Activated naive CD8-positive, alpha-beta T cell treated with anti-CD3 and anti-CD28 coated beads, Interleukin-2, amount 50 U/mL, for 24 hours (primary cell): ENCODE measurements around the gene ADGRL2.

ENCODE experiments used
- ATAC-seq: fragments of 150-1000 bp; cut with Tn5 transposase; one replicate; pipeline ENCODE4 v1.10.0; 2021
- DNase-seq: peaks from one replicate; pipeline ENCODE4 v3.0.0; 2021
- H3K27ac Mint-ChIP-seq: one replicate; pipeline ENCODE4 v1.8.0; 2021; ENCODE audit warnings: mild to moderate bottlenecking, mixed read lengths
- H3K27me3 Mint-ChIP-seq: one replicate; pipeline ENCODE4 v1.8.0; 2021; ENCODE audit warnings: mixed read lengths
- H3K36me3 Mint-ChIP-seq: one replicate; pipeline ENCODE4 v1.8.0; 2021; ENCODE audit warnings: low read depth, mixed read lengths
- H3K4me1 Mint-ChIP-seq: one replicate; pipeline ENCODE4 v1.8.0; 2021; ENCODE audit warnings: mixed read lengths
- H3K4me3 Mint-ChIP-seq: one replicate; pipeline ENCODE4 v1.8.0; 2021; ENCODE audit warnings: mild to moderate bottlenecking, moderate library complexity, mixed read lengths
- H3K9me3 Mint-ChIP-seq: one replicate; pipeline ENCODE4 v1.8.0; 2021; ENCODE audit warnings: mixed read lengths

The ADGRL2 gene

DNA sequence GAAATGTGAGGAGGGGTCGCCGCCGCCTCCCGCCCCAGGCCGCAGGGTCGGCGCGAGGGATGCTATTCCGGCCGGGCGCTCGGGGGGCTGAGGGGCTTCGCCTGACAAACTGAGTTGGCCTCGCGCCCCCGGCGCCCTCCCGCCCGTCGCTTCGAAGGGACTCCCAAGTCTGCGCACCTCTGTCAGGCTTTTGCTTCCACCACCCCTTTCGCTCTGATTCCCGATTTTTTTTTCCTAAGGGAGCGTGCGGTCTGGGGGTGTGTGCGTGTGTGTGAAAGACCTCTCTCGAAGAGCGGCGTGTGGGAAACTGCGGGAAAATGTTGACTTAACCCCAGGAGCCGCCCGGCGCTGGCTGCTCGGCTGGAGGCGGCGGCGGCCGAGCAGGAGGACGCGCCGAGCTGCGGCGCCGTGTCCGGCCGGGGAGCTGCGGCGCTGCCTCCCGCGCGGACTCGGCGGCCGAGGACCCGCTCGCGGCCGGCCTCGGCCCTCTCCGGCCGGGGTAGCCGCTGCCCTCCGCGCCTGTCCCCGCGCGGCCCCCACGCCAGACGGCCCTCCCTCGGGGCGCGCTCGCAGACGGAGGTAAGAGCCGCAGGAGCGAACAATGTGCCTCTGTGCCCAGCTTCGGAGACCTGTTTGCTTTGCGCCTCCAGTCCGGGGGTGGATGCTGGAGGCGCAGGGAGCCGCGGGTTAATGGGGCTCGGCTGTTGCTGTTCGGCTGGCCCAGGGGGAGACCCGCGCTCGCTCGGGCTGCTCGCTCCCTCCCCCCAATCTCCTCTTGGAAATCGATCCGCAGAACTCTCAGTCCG is 1.1 kb downstream of the ADGRL2 start:
- Mint-ChIP-seq H3K4me3 (no peak overlapping the region), H3K36me3 (no peaks in the 10 kb centered on the region), H3K9me3 (no peaks in the 10 kb centered on the region), H3K27me3 (peaks cover 56% of the 10 kb centered on the region), H3K27ac (no peak overlapping the region), H3K4me1 (peaks cover 6% of the 10 kb centered on the region)
- DNase-seq (no peak), ATAC-seq (no peak)

DNA sequence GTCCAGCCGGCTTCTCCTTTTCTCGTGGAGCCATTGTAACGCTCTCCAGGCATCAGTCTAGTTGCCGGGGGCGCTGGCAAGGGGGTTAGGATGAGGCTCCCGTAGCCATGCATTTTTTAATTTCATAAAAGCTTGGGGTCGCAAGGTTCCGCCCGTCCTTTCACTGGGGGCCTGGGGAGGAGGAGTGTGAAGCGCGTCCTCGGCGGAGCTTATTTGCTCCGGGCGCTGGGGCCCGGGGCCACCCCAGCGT is 1.6 kb downstream of the ADGRL2 start:
- DNase-seq = no peak
- ATAC-seq = no peak
- Mint-ChIP-seq H3K9me3 (no peaks in the 10 kb centered on the region), H3K36me3 (no peaks in the 10 kb centered on the region), H3K4me1 (peaks cover 6% of the 10 kb centered on the region), H3K27me3 (peaks cover 56% of the 10 kb centered on the region), H3K4me3 (no peak overlapping the region), H3K27ac (no peak overlapping the region)

DNA sequence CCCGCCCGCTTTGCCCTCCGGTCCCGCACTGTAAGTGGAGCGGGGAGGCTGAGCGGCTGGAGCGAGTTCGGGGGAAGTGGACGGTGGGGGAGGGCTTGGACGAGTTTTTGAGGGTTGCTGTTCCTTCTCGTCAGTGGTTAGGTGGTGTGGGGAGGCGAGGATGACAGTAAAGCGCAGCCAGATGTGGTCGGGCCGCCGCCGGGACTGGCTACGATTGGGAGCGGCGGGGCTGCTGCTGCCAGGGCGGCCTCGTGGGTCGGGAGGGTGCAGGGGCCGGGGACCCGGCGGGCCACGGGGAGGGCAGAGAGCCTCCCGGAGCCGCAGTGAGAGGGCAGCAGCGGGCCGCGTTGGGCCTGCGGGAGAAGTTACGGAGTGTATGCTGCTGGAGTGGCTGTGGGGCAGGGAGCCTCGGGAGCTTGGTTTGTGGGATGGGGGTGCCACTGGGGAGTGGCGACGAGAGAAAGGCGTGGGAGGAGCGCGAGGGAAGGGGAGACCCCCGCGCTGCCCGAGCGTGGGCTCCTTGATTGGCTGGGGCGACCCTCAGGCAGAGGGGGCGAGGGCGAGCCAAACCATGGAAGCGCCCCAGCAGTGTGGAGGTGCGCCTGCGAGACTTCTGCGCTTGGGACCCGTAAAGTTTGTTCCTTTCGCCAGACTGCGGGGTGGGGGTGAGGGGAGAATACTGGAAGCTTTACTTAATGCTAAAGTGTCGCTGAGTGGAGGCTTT is 2.1 kb downstream of the ADGRL2 start:
- Mint-ChIP-seq H3K4me3 (no peak overlapping the region), H3K27ac (no peak overlapping the region), H3K9me3 (no peaks in the 10 kb centered on the region), H3K36me3 (no peaks in the 10 kb centered on the region), H3K27me3 (peaks cover 56% of the 10 kb centered on the region), H3K4me1 (peaks cover 6% of the 10 kb centered on the region)
- ATAC-seq (no peak), DNase-seq (no peak)

DNA sequence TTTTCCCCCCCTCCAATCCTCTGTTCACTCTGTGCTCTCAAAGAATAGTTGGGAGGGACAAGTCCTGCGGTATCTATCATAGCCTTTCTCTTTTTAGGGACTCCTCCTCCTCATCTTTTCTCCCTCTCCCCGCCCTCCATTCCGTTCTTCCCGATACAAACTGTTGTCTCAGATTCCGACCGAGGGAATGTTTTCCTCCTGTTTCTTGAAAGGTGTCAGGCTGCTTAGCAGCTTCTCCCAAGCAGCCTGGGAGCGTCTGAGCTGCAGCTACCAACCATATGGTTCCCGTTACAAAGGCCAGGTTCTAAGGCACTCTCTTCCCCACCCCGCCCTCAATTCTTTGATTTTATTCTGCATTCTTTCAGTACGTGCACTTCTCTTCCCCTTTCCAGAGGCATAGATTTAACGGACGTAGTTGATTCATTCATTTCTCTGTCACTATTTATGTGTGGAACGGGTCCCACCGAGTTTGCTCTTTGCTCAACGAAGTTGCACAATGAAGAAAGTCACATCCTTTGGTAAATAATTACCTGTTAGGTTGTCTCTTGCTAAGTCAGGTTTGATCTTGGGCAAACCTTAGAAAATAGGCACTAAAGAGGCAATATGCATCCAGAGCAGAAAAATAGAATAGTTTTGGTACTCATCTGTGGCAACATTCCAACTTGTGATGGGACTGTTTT is 2.8 kb downstream of the ADGRL2 start:
- Mint-ChIP-seq H3K4me3 (no peak overlapping the region), H3K36me3 (no peaks in the 10 kb centered on the region), H3K27ac (no peak overlapping the region), H3K4me1 (peaks cover 6% of the 10 kb centered on the region), H3K9me3 (no peaks in the 10 kb centered on the region), H3K27me3 (peaks cover 55% of the 10 kb centered on the region)
- ATAC-seq = no peak
- DNase-seq = no peak

DNA sequence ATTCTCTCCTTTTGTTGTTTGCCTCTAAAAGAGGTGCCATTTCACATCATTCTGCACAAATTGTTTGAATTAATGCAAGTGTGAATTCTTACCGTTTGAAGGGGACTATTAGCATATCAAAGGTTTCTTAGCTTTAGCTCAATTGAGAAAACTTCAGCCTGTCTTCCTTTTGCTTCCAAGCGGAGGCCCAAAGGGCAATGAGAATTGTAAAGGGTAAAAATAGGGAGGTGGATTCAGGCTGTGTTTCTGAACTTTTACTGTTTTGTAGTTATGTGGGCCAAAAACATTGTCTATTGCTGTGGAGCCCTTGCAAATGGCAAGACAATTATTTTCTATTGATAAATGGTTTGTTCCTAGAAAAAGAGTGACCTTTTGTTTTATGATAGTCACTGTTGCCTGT is 3.6 kb downstream of the ADGRL2 start:
- ATAC-seq (no peak), DNase-seq (no peak)
- Mint-ChIP-seq H3K27me3 (peaks cover 48% of the 10 kb centered on the region), H3K9me3 (no peaks in the 10 kb centered on the region), H3K4me3 (no peak overlapping the region), H3K27ac (no peak overlapping the region), H3K36me3 (no peaks in the 10 kb centered on the region), H3K4me1 (peaks cover 6% of the 10 kb centered on the region)

DNA sequence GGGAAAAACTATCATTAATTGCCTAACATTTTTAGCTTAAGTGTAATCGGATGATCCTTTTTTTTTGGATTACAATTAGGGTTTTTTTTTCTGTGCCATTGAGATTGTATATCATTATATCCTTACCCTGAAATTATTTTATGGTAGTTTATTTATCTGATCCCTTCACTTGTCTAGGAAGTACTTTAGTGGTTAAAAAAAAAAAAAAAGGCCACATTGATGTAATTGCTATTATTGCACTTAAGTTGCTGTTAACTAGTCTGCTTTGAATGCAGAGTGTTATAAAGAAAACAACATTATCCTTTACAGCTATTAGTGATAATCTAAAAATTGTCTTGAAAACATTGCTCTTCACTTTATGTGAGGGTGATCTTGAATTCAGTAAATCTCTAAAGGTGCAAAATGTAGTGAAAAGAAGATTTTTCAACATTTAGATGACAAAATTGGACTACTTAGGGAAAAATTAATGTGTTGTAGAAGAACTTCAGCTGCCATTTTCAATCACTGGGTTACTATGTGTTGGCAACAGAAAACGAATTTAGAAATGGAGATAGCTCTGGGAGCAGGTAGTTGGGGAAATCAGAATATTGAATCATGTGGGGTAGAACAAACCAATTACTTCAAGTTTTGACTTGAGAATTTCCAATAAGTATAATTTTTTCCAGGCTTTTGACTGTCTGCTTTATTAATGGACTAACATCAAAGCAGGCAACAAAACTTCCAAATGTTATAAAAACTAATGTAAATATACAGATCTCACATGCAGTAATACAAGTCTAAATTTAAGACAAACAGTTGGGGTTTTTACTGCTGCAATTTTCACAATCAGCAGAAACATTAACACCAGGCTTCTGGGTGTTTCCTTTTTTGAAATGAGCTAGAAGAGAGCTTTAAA is 5.0 kb downstream of the ADGRL2 start:
- Mint-ChIP-seq H3K27me3 (peaks cover 38% of the 10 kb centered on the region), H3K4me3 (no peak overlapping the region), H3K36me3 (no peaks in the 10 kb centered on the region), H3K9me3 (no peaks in the 10 kb centered on the region), H3K27ac (no peak overlapping the region), H3K4me1 (peaks cover 2% of the 10 kb centered on the region)
- DNase-seq (no peak), ATAC-seq (no peak)

DNA sequence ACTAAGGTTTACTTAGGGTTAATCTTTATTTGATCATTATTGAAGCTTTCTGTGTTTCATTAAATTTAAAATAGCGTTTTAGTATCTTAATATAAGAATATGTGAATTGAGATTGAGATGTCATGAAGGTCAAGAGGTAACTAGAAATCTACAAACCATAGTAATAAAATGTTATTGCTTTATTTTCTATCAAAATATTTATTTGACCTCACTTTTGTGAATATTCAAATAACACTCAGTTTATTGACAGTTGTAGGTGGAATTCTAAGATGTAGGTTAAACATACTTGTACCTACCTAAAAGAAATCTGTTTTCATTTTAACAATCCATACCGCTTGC is 5.7 kb downstream of the ADGRL2 start:
- Mint-ChIP-seq H3K27me3 (peaks cover 33% of the 10 kb centered on the region), H3K4me3 (no peak overlapping the region), H3K36me3 (no peaks in the 10 kb centered on the region), H3K27ac (no peak overlapping the region), H3K9me3 (no peaks in the 10 kb centered on the region), H3K4me1 (no peaks in the 10 kb centered on the region)
- DNase-seq (no peak), ATAC-seq (no peak)

DNA sequence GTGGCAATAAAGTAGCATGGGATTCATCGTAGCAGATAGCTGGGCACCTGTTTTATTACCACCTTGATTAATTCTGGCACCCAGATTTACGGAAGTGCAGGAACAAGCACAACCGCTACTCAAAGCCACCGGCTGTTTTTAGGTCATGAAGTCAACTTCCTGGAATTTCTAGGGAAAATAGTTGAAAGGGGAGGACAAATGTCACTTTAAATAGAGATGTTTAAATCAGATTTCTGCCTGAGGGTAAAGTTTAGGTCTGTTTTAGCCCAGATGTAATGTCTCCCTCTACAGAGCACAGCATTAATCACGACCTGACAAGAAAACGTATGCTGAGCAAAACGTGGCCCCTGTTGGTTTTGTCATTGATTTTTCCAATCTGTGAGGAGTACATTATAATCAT is 8.0 kb downstream of the ADGRL2 start:
- H3K27ac Mint-ChIP-seq = no peak overlapping the region
- H3K4me3 Mint-ChIP-seq = no peak overlapping the region
- H3K9me3 Mint-ChIP-seq = no peaks in the 10 kb centered on the region
- no peak for DNase-seq
- H3K27me3 Mint-ChIP-seq = peaks cover 17% of the 10 kb centered on the region
- ATAC-seq = no peak
- no peaks in the 10 kb centered on the region for H3K36me3 Mint-ChIP-seq
- H3K4me1 Mint-ChIP-seq = no peaks in the 10 kb centered on the region

DNA sequence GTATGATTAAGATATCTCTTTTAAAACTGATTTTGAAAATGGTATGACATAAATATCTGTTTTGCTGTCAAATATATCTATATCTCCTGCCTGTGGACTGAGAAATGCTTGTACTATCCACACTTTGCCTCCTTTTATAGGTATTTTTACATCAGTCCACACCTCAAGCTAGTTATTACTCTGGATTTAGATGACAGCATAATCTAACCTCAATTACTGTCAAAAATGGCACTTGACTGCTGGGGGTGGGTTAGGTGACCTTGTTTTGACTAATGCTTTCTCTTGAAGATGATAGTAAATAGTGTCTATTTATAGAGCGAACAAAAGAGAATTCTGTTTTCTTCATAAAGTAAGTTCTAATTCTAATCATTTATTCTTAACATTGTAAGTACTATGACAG is 9.1 kb downstream of the ADGRL2 start:
- ATAC-seq (no peak), DNase-seq (no peak)
- H3K36me3 Mint-ChIP-seq = no peaks in the 10 kb centered on the region
- H3K4me3 Mint-ChIP-seq = no peak overlapping the region
- H3K9me3 Mint-ChIP-seq = no peaks in the 10 kb centered on the region
- H3K27me3 Mint-ChIP-seq = peaks cover 8% of the 10 kb centered on the region
- no peak overlapping the region for H3K27ac Mint-ChIP-seq
- no peaks in the 10 kb centered on the region for H3K4me1 Mint-ChIP-seq

DNA sequence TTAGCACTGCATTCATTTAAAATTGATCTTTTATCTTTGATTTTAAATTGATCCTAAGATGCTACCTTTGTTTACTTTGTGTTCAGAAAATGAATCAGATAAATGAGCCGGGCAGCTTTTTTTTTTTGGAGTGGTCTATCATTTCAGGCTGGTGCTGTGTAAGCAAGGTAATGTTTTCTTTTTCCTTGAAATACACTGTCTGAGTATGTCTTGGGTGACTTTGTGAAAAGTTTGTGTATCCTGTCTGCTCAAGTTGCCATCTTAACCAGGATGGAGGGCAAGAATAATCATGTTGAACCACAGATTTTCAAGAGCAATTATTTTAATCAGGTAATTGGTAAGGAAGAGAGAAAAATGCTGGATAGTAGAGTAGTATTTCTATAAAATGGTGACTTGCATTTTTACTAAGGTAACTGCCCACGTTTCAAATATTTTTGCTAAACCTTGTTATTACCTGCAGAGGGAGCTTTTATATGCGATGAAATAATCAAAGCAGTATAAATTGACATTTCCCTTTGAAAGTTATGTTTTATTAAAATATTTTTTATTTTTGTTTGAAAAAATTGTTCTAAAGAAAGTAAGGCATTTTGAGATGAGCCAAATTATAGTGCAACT is 11.1 kb downstream of the ADGRL2 start:
- H3K9me3 Mint-ChIP-seq = no peaks in the 10 kb centered on the region
- ATAC-seq (no peak), DNase-seq (no peak)
- H3K4me3 Mint-ChIP-seq = no peak overlapping the region
- no peaks in the 10 kb centered on the region for H3K27me3 Mint-ChIP-seq
- H3K36me3 Mint-ChIP-seq = no peaks in the 10 kb centered on the region
- H3K27ac Mint-ChIP-seq = no peak overlapping the region
- no peaks in the 10 kb centered on the region for H3K4me1 Mint-ChIP-seq

DNA sequence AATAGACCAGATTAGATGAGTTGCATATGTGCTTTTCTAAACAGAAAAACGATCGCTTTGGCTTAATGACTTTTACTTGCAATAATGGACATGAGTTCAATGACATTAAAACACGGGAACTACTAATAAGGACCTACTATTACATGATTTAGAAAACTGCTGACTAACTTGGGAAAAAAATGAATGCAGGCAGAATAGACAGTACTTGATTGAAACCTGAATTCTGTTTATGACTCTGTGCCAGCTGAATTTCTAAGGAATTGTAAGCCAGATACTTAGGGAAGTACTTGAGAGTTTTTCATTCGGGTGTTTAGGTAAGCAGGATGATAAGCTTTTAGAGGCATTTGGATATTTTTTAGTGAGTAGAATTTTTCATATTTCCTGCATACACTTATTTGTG is 12.0 kb downstream of the ADGRL2 start:
- Mint-ChIP-seq H3K9me3 (no peaks in the 10 kb centered on the region), H3K4me3 (no peak overlapping the region), H3K27ac (no peak overlapping the region), H3K27me3 (no peaks in the 10 kb centered on the region), H3K36me3 (no peaks in the 10 kb centered on the region), H3K4me1 (no peaks in the 10 kb centered on the region)
- DNase-seq (no peak), ATAC-seq (no peak)

DNA sequence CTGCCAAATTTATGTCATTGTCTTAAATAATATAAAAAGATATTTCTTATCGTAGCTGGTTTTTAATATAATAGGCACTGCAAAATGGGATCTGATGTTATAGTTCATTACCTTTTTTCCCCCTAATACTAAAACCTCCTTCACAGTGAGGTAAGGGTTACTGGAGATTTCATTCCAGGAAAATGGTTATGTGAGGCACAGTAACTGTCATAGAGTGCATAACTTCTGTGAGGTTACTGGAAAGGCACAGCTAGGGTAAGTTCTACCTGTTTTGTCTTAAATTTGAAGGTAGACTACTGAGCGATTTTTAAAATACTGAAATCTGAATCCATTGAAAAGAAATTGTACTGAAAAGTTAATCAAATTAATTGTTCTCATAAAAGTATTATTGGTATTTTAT is 13.0 kb downstream of the ADGRL2 start:
- Mint-ChIP-seq H3K27ac (no peak overlapping the region), H3K4me3 (no peak overlapping the region), H3K9me3 (peaks cover 2% of the 10 kb centered on the region), H3K27me3 (no peaks in the 10 kb centered on the region), H3K36me3 (no peaks in the 10 kb centered on the region), H3K4me1 (no peaks in the 10 kb centered on the region)
- no peak for DNase-seq
- ATAC-seq = no peak

DNA sequence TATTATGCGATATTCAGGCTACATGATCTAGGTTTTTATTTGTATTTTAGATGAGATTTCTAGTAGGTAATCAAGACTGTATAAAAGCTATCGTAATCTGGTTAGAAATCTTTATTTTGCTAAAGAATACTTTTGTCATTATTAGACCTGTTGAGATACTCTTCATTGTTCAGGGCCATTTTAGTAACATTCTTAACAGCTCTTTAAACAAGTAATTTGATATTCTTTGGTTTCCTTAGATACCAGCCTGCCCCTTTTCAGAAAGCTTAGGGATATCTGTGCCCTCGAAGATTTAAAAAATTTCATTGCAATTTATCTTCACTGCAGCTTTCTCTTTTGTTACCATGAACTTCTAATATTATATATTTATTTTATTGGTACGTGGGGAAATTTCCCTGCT is 18.9 kb downstream of the ADGRL2 start:
- no peak for DNase-seq
- H3K4me3 Mint-ChIP-seq = no peak overlapping the region
- H3K4me1 Mint-ChIP-seq = no peaks in the 10 kb centered on the region
- no peak overlapping the region for H3K27ac Mint-ChIP-seq
- H3K27me3 Mint-ChIP-seq = no peaks in the 10 kb centered on the region
- peaks cover 7% of the 10 kb centered on the region for H3K9me3 Mint-ChIP-seq
- no peaks in the 10 kb centered on the region for H3K36me3 Mint-ChIP-seq
- no peak for ATAC-seq

DNA sequence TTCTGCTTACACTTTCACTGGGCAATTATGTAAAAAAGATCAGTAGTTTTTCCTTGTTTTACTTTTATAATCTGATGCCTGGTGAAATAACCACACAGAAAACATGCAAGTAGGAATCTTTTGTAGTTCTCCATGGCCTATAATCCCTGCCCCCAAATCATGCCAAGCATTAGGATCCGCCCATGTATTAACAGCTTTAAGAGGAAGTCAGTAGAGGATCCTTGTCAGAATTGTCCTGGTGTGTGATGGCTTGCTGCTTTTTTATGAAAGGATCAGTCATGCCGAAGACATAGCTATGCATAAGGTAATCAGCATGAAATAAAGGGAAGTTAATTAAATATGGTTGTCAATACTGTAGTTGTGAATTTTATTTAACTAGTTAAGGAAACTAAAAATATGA is 20.0 kb downstream of the ADGRL2 start:
- Mint-ChIP-seq H3K36me3 (no peaks in the 10 kb centered on the region), H3K27me3 (no peaks in the 10 kb centered on the region), H3K9me3 (peaks cover 10% of the 10 kb centered on the region), H3K4me1 (no peaks in the 10 kb centered on the region), H3K27ac (no peak overlapping the region), H3K4me3 (no peak overlapping the region)
- ATAC-seq (no peak), DNase-seq (no peak)
